Psoas muscle (tissue), 8 donors: Measurements from ENCODE around the gene ING4. TPM values are rescaled to one million over a fixed set of nuclear protein-coding genes. Genes with fewer than 3 reads are reported as not detected.

Experiments
- ATAC-seq, 4 donors: fragments of 200-7000 bp; cut with Tn5 transposase; one replicate each; pipeline ENCODE4 v1.9.1; 2020; ENCODE audit warnings: moderate library complexity in 3 of 4, mild to moderate bottlenecking in 2 of 4
- DNase-seq, 2 donors: peaks; one replicate each; pipeline ENCODE4 v3.0.0-alpha.2; 2020
- H3K27ac ChIP-seq: fragments of 200-600 bp; one replicate; pipeline ENCODE4 v1.8.0; 2022
- H3K27me3 ChIP-seq, 3 donors: fragments of 200-600 bp in 1 of 3; one replicate each; pipeline versions ENCODE4 v1.6.1 to v1.8.0; 2013 to 2022; ENCODE audit warnings: low read length in 2 of 3, mild to moderate bottlenecking in 2 of 3, moderate library complexity in 1 of 3; ENCODE audit not compliant: insufficient read depth in 3 of 3
- H3K36me3 ChIP-seq, 2 donors: fragments of 200-600 bp in 1 of 2; one replicate each; pipeline versions ENCODE4 v1.6.1 to v1.8.0; 2013 to 2022; ENCODE audit warnings: low read depth in 1 of 2, mild to moderate bottlenecking in 1 of 2, moderate library complexity in 1 of 2; ENCODE audit not compliant: insufficient read depth in 1 of 2
- H3K4me1 ChIP-seq: fragments of 200-600 bp; one replicate; pipeline ENCODE4 v1.8.0; 2022
- H3K4me3 ChIP-seq: fragments of 200-600 bp; one replicate; pipeline ENCODE4 v1.8.0; 2022; ENCODE audit warnings: mild to moderate bottlenecking
- H3K9me3 ChIP-seq: fragments of 200-600 bp; one replicate; pipeline ENCODE4 v1.8.0; 2022
- CTCF ChIP-seq: fragments of 200-600 bp; IDR thresholded peaks from one replicate; pipeline ENCODE4 v1.8.0; 2022; ENCODE audit warnings: antibody characterized with exemption
- WGBS, 3 donors: extraction: QIAGEN DNeasy Blood & Tissue Kit; methylation state at CpG; one replicate each; pipeline versions ENCODE4 v1.1.6 to v1.1.7; 2013; 5-methylcytosine and 5-hydroxymethylcytosine counted together
- intact Hi-C, 2 donors: fragments of 100-400 bp; cut with DNase I; formaldehyde crosslinking; loops; one replicate each; pipeline versions ENCODE4 v1.11.0 to v1.14.2; 2022
- polyA plus RNA-seq, 3 donors: library from polyadenylated mRNA; stranded (reverse); fragments of 200-250 nt; gene quantifications; one replicate each; pipeline ENCODE4 v1.2.3, GENCODE V29; 2013
- total RNA-seq, 4 donors: library from RNA; stranded (reverse); fragmentation: NEBNext Ultra II Directional in 2 of 4; extraction: Animal tissue kit (Norgen Biotek cat#: 25700) in 2 of 4; gene quantifications; one replicate each; pipeline versions ENCODE4 v1.2.1 to v1.2.4, GENCODE V29; 2021 to 2023
- donor health status: healthy with polysubstance abuse.
- donor health status: DM: no; HTN: no; CAD: no; lungs with moderate emphysema.
- donor health status: Bipolar disorder and iron deficiency.
- donor health status: healthy.
- donor health status: DM: yes; HTN: yes; CAD: no.
- donor health status: DM: no; HTN: no; CAD: no.
- donor health status: DM: no; HTN: no; CAD: no.
- donor health status: DM: yes; HTN: yes; CAD: no.

Gene ING4
- total and polyA plus RNA-seq, 7 donors: 12.7 to 35.6 (median 20.7) TPM

DNA sequence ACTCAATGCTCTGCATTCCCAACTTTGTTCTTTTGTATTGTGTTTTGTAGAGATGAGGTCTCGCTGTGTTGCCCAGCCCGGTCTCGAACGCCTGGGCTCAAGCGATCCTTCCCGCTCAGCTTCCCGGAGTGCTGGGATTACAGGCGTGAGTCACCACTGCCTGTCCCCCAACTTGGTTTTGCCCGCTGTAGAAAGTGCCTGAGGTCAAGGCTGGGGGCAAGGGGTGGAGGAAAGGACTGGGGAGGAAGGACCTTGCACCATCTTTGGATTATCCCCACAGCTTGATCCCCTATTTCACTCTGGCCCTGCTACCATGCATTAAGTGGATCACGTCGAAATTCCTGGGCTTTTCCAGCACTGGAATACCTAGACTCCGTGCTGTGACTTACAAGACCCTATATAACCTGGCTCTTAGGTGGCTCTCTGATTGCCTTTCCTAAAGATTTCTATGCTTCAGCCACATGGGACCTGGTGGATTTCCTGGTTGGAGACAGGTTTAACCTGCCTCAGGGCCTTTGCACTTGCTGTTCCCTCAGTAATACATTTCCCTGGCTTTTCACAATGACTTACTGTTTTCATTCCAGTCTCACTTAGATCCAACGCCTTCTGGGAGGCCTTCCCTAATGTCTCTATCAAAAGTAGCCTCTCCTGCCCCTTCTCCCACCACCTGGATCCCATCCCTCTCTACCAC is 38.3 kb upstream of the ING4 start:
- Histone ChIP-seq H3K27ac (no peak overlapping the region), H3K4me1 (no peaks in the 10 kb centered on the region), H3K9me3 (no peaks in the 10 kb centered on the region), H3K27me3 (peaks cover 0 to 95% (median 29%) of the 10 kb centered on the region in 3 donors), H3K4me3 (peak overlapping the region; percentile 55), H3K36me3 (no peaks in the 10 kb centered on the region)
- intact Hi-C loops: no loop called here
- WGBS, 3 donors: 30 to 36% (median 32%) methylated on average over 13 of the region's 13 CpGs
- DNase-seq (no peak), ATAC-seq (no peak)
- no peak for TF ChIP-seq CTCF

GRCh38 chr12:6700646-6701051 is 37.7 kb upstream of the ING4 start, which contains the start of gene PIANP:
Gene PIANP, minus strand, starts transcription at chr12:6700815. Its CDS starts 2,754 bp downstream, at chr12:6698061.
- ATAC-seq (peak; percentile 27 to 60 (median 36)), DNase-seq (peak in 1 of 2 donors; percentile 41)
- no peak within 1 kb of the TSS for H3K27ac ChIP-seq
- no peaks in the 10 kb centered on the region for H3K9me3 ChIP-seq
- peaks cover 0 to 95% (median 34%) of the 10 kb centered on the region in 3 donors for H3K27me3 ChIP-seq
- intact Hi-C loops: no loop called here
- TF ChIP-seq CTCF: no peak
- no peaks in the 10 kb centered on the region for H3K36me3 ChIP-seq
- H3K4me3 ChIP-seq: peak within 1 kb of the TSS; percentile 55
- H3K4me1 ChIP-seq: no peaks in the 10 kb centered on the region
- 0 to 2% (median 1%) methylated on average over 11 to 43 of the region's 43 CpGs for WGBS, 3 donors

DNA sequence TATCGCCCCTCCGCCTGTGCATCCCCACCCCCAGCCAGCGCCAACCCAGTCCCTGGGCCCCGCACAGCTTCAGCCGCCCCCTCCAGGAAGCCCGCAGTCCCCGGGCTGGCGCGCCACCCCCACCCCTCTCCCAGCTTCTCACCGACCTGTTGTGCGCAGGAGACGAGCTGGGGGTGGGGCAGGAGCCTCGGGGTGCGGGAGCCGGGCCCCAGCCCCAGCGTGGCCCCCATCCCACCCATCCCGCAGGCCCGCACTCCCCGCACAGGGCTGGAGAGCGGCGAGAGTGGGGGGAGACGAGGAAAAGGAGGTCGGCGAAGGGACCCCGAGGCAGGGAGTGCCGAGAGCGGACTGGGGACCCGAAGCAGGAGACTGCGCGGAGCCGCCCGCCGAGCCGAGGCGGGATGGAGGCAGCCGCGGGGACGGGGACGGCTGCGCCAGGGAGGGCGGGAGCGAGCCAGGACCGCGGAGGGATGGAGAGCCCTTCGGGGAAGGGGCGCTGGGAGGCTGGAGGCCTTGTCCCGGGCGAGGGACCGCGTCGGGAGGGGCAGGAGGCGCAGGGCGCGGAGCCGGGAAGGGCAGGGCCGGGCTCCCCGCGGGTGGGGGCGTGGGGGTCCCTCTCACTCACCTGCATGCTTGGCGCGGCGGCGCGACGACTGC is 37.2 kb upstream of the ING4 start:
- H3K4me1 ChIP-seq: no peaks in the 10 kb centered on the region
- H3K4me3 ChIP-seq: peak overlapping the region; percentile 55
- H3K27me3 ChIP-seq: peaks cover 0 to 94% (median 34%) of the 10 kb centered on the region in 3 donors
- no peaks in the 10 kb centered on the region for H3K36me3 ChIP-seq
- H3K9me3 ChIP-seq: no peaks in the 10 kb centered on the region
- DNase-seq (no peak), ATAC-seq (peak in 2 of 4 donors; percentile 26 to 35)
- 1% methylated on average over 19 to 65 of the region's 65 CpGs for WGBS, 3 donors
- no peak overlapping the region for H3K27ac ChIP-seq
- TF ChIP-seq CTCF: no peak
- intact Hi-C loops: no loop called here

DNA sequence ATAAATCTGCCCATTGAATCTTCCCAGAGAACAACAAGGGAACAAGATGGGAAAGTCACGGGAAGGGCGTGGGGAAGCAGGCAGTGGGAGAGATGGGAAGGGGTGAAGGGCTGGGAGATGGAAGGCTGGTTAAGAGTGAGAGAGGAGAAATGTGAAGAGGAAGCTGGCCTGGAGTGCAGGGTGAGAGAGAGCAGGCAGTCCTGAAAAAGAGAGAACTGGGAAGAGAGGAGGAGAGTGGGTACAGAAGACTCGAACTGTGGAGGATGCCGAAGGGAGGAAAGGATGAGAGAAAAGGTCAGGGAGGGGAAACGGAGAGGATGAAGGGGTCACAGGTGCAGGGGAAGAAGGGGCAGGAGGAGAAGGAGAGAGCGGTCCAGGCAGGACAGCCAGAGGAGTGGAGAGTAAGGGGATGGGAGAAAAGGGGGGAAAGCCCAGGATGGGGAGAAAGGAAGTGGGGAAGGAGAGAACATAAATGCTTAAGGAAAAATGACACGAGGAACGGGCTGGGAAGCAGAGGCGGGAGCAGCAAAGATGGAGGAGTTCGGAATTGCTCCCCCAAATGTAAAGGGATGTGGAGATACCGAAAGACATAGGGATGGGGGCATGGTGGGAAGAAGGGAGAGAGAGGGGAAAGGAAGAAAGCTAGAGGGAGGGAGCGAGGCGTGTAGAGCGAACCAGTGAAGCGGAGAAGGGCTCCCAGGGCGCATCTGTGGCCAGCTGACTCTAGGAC is 36.5 kb upstream of the ING4 start:
- Histone ChIP-seq H3K4me3 (no peak overlapping the region), H3K9me3 (no peaks in the 10 kb centered on the region), H3K27me3 (peaks cover 0 to 90% (median 34%) of the 10 kb centered on the region in 3 donors), H3K27ac (no peak overlapping the region), H3K36me3 (no peaks in the 10 kb centered on the region), H3K4me1 (no peaks in the 10 kb centered on the region)
- 20 to 31% (median 21%) methylated on average over 11 to 16 of the region's 16 CpGs for WGBS, 3 donors
- no peak for TF ChIP-seq CTCF
- intact Hi-C loops: no loop called here
- no peak for DNase-seq
- no peak for ATAC-seq
